Brain microvascular endothelial cell (primary cell): Measurements from ENCODE around the gene PPFIA4.
A peak's percentile ranks its signal among the peaks of the same experiment; 100 is the strongest.

Experiments
- DNase-seq: peaks from one replicate; pipeline ENCODE4 v3.0.0-alpha.2; 2020
- H3K27ac ChIP-seq: fragments of 250-450 bp; sonication (Bioruptor Pico); 2 replicates; pipeline ENCODE4 v1.5.1; 2020; ENCODE audit warnings: mild to moderate bottlenecking, moderate library complexity
- H3K27me3 ChIP-seq: fragments of 250-450 bp; sonication (Bioruptor Pico); replicated peaks from 2 replicates; pipeline ENCODE4 v1.5.1; 2020; ENCODE audit warnings: mild to moderate bottlenecking
- H3K36me3 ChIP-seq: fragments of 250-450 bp; sonication (Bioruptor Pico); replicated peaks from 2 replicates; pipeline ENCODE4 v1.5.1; 2020; ENCODE audit warnings: mild to moderate bottlenecking
- H3K4me3 ChIP-seq: 2 replicates; pipeline ENCODE4 v1.5.1; 2011; ENCODE audit warnings: low read depth, mild to moderate bottlenecking, control low read depth, low read length, moderate library complexity
- in situ Hi-C: cut with HindIII; loops from 2 replicates; pipeline ENCODE4 v1.10.0; 2017; ENCODE audit warnings: low sequenced_read_pairs, low pct_ligation_motif_present
- TF ChIP-seq, protein P1 (sequence below): IDR thresholded peaks from 2 replicates; pipeline ENCODE4 v1.5.1; 2011; ENCODE audit warnings: low read depth, mild to moderate bottlenecking, moderate library complexity, low read length, control low read depth, inconsistent platforms; ENCODE audit errors: missing control alignments

PPFIA4 gene

DNA sequence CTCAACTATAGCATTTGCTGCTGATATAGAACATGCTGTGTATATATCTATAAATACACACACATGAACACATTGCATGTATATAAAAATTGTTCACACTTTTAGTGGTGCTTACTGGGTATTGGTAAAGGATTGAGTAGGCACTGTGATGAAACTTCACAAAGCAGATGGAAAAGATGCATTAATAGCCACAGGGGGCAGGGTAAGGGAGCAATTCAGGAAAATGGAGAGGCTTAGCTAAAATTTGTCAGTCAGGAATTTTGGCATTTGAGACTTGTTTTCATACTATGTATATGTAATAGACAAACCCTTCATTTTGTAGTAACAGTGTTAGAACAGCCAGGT is 633 bp upstream of the PPFIA4 start:
- Histone ChIP-seq H3K4me3 (no peak overlapping the region), H3K27me3 (peaks cover 16% of the 10 kb centered on the region), H3K36me3 (peaks cover 25% of the 10 kb centered on the region), H3K27ac (no peak overlapping the region)
- TF ChIP-seq, protein P1, sequence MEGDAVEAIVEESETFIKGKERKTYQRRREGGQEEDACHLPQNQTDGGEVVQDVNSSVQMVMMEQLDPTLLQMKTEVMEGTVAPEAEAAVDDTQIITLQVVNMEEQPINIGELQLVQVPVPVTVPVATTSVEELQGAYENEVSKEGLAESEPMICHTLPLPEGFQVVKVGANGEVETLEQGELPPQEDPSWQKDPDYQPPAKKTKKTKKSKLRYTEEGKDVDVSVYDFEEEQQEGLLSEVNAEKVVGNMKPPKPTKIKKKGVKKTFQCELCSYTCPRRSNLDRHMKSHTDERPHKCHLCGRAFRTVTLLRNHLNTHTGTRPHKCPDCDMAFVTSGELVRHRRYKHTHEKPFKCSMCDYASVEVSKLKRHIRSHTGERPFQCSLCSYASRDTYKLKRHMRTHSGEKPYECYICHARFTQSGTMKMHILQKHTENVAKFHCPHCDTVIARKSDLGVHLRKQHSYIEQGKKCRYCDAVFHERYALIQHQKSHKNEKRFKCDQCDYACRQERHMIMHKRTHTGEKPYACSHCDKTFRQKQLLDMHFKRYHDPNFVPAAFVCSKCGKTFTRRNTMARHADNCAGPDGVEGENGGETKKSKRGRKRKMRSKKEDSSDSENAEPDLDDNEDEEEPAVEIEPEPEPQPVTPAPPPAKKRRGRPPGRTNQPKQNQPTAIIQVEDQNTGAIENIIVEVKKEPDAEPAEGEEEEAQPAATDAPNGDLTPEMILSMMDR: no peak
- in situ Hi-C loops: no loop called here
- DNase-seq: no peak

DNA sequence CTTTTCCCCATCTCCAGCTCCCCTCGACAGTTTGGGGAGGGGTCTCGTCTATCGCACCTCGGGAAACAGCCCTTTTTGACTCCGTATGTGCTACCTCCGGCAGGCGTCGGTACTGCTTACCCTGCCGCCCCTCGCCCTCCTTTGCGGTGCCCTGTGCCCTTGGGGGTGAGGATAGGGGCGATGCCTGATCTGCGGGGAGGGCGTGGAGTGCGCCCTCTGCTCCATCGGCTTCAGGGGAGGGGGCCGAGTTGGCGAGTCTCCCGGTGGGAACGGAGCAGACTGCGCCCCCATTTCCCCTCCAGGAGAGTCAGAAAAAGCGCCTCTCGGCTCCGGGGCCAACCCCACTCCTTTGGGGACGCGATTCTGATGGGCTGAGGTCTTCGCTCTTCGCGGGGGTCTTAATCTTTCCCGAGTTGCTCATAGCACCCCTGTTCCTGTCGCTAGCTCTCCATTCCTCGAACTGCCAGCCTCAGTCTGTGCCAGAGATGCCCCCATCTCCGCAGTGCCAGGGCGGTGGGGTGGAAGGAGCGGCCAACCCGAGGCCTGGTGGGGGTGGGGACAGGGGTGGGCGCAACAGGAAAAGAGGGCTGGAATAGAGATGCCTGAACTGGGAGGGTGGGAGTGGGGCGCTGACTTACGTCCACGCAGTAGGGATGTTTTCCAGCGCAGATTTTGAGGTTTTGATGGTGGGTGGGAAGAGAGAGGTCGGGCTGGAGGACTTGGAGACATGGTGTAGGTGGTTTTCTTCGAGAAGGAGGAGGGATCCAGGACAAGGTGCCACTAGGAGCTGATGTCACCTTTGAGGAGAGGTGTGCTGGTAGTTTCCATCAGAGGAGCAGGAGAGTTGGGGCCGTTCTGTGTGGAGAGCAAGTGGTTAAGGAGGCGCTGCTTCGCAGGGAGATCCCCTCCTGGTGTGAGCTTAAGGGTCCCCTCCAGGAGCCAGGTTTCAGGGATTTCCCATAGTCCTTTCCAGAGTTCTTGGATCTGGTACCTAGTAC is 674 bp downstream of the PPFIA4 start:
- no peak overlapping the region for H3K27ac ChIP-seq
- TF ChIP-seq, protein P1: no peak
- H3K36me3 ChIP-seq: peaks cover 17% of the 10 kb centered on the region
- no peak for DNase-seq
- H3K4me3 ChIP-seq: peak overlapping the region; percentile 61
- H3K27me3 ChIP-seq: peaks cover 16% of the 10 kb centered on the region
- in situ Hi-C loops: no loop called here

DNA sequence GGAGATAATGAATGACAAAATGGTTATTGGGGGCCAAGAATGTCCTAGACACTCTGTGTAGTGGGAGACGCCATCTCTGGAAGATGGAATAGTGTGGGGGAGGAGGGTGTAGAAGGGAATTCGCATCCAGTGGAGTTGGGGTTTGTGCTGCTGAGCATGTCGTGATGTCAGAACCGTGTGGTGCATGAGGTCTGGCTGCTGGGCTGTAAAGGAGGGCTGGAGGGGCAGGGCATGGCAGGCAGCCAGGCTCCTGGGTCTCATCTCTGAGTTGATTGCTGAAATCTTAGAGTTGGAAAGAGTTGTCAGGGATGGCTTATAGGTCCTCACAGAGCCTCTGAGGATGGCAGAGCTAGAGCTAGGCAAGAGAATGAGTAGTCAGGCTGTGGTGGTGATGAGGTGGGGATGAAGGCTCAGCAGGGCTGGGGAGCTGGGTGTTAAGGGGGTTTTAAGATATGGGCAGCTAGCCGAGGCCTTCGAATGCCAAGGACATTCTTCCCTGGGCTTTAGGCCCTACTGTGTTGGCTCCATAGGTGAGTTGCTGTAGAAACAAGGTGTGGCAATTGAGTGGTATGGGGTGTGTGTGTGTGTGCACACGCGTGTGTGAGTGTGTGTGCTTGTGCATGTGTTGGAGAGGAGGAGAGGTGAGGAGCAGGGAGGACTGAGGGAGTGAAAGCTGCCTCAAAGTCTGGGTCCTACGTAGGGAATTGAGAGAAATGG is 1.9 kb downstream of the PPFIA4 start:
- Histone ChIP-seq H3K27me3 (peaks cover 16% of the 10 kb centered on the region), H3K36me3 (peaks cover 10% of the 10 kb centered on the region), H3K4me3 (no peak overlapping the region), H3K27ac (no peak overlapping the region)
- TF ChIP-seq, protein P1: no peak
- in situ Hi-C loops: no loop called here
- DNase-seq: no peak

DNA sequence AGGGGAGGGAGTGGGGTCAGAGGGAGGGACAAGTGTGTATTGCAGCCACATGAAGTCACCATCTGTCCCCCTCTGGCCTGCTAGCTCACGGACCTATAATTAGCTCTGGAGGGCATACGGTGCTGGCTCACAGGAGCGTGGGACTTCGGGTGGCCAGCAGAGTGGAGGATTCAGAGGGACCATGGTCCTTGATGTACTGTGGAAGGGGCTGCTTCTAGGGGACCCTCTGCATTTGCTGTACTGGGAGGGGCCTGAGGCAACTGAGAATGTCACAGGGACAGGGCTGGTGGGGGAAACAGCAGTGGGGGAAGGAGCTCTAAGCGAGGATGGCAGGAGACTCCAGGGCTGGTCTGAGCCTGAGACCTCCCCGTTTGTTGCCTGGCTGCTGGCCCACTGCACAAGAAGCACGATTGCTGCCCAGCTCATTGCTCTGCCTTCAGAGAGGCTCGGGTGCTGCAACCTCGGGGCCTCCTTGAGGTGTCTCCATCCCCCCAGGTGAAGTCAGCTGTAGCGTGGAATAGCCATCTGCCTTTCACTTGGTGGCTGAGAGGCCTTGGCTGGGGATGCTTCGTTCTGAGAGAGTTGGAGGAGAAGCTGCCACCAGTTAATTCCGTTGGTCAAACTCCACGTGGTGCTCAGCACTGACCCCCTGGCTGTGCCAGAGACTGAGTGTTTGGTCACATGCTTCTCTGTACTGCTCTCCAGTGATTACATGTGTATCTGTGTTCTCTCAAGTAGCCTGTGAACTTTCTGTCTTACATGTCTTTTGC is 2.7 kb downstream of the PPFIA4 start:
- Histone ChIP-seq H3K36me3 (peaks cover 3% of the 10 kb centered on the region), H3K4me3 (no peak overlapping the region), H3K27ac (no peak overlapping the region), H3K27me3 (peaks cover 16% of the 10 kb centered on the region)
- TF ChIP-seq, protein P1: no peak
- in situ Hi-C loops: no loop called here
- no peak for DNase-seq

DNA sequence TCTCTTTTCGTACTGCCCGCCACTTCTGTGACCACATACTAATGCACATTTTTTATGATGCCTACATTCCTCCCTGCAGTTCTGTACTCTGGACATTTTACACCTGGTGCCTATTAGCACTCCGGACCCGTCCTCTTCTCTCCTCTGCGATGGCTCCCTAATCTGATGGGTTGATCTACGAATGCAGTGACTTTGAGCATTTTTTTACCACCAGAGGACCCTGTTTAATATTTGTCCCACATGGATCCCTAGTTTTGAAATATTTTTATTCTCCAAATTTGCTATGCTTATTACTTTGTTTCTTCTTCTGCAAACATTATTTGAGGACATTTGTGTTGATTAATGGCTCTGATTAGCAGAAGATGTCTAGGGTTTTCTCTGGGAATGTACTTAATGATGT is 5.2 kb downstream of the PPFIA4 start:
- DNase-seq: no peak
- Histone ChIP-seq H3K36me3 (no peaks in the 10 kb centered on the region), H3K27ac (no peak overlapping the region), H3K27me3 (peaks cover 15% of the 10 kb centered on the region), H3K4me3 (no peak overlapping the region)
- TF ChIP-seq, protein P1: peak; percentile 40
- in situ Hi-C loops: no loop called here
